Uterus (tissue), 4 donors: Measurements from ENCODE around the gene MIEF1. TPM values are rescaled to one million over a fixed set of nuclear protein-coding genes. Genes with fewer than 3 reads are reported as not detected.

ENCODE experiments used
- DNase-seq, 2 donors: peaks; one replicate each; pipeline ENCODE4 v3.0.0-alpha.2; 2019 to 2020
- H3K27ac ChIP-seq, 2 donors: fragments of 200-600 bp; sonication (generic); 1 replicate in 1 of 2; 2 replicates in 1 of 2; pipeline ENCODE4 v1.5.1; 2016 to 2018
- H3K27me3 ChIP-seq, 2 donors: fragments of 200-600 bp; sonication (generic); one replicate each; pipeline ENCODE4 v1.5.1; 2018 to 2019; ENCODE audit warnings: control low read depth in 1 of 2
- H3K36me3 ChIP-seq, 2 donors: fragments of 200-600 bp; sonication (generic); one replicate each; pipeline ENCODE4 v1.5.1; 2019; ENCODE audit warnings: control low read depth in 1 of 2
- H3K4me1 ChIP-seq, 2 donors: fragments of 200-600 bp; sonication (generic); one replicate each; pipeline ENCODE4 v1.5.1; 2018 to 2019; ENCODE audit warnings: control low read depth in 1 of 2
- H3K4me3 ChIP-seq, 2 donors: fragments of 200-600 bp; sonication (generic); 1 replicate in 1 of 2; 2 replicates in 1 of 2; pipeline ENCODE4 v1.5.1; 2018 to 2019; ENCODE audit warnings: mild to moderate bottlenecking in 1 of 2
- H3K9me3 ChIP-seq, 2 donors: fragments of 200-600 bp; sonication (generic); one replicate each; pipeline ENCODE4 v1.5.1; 2019; ENCODE audit warnings: control low read depth in 1 of 2
- CTCF ChIP-seq, 4 experiments: fragments of 200-600 bp in 2 of 4; fragments of 450-650 bp in 2 of 4; sonication (generic) in 2 of 4; IDR thresholded peaks; one replicate each; pipeline ENCODE4 v1.5.1; 2016 to 2019; ENCODE audit warnings: antibody characterized with exemption in 4 of 4, mild to moderate bottlenecking in 2 of 4, moderate library complexity in 1 of 4
- POLR2A ChIP-seq, 2 donors: fragments of 450-650 bp; IDR thresholded peaks; one replicate each; pipeline ENCODE4 v1.6.1; 2016; ENCODE audit warnings: antibody characterized with exemption in 2 of 2, mild to moderate bottlenecking in 1 of 2, moderate library complexity in 1 of 2
- intact Hi-C: fragments of 100-400 bp; cut with DNase I; formaldehyde crosslinking; loops from one replicate; pipeline ENCODE4 v1.15.1; 2023; ENCODE audit warnings: low total_unique reads
- total RNA-seq, 4 donors: library from RNA; depleted of rRNA in 3 of 4; stranded (reverse); fragments of >200 nt in 3 of 4; gene quantifications; one replicate each; pipeline versions ENCODE4 v1.1.0 to v1.2.4, GENCODE V29; 2014 to 2023
- donor health status: DM: yes; HTN: yes; CAD: no.

MIEF1 gene
- total RNA-seq, 4 donors from 2014 or later = 6.9 to 23.3 (median 20.6) TPM

GRCh38 chr22:39475337-39475736, 26.8 kb upstream of the MIEF1 start:
- no peak overlapping the region for H3K27ac ChIP-seq
- H3K4me1 ChIP-seq = no peaks in the 10 kb centered on the region
- intact Hi-C loops = no loop called here
- H3K9me3 ChIP-seq = no peaks in the 10 kb centered on the region
- DNase-seq = no peak
- TF ChIP-seq POLR2A (IDR thresholded peaks at IDR 0.05) = no peak
- no peak for TF ChIP-seq CTCF (IDR thresholded peaks at IDR 0.05)
- H3K27me3 ChIP-seq = no peaks in the 10 kb centered on the region
- no peaks in the 10 kb centered on the region for H3K36me3 ChIP-seq
- no peak overlapping the region for H3K4me3 ChIP-seq

DNA sequence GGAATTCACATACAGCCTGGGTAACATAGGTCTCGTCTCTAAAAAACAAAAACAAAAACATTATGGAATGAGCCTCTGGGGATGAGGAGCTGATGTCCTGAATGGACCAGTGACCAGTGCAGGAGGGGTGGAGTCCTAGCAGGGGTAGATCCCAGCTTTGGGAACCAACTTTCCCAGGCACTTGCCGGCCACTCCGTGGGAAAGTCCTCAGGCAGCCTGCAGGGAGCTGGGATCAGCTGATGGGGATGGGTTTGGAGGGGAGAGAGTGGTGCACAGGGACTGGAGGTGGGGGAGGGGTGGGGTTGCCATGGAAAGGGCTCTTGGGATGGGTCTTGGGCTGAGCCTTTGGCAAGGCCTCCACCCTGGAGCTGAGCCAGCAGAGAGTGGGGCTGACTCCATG, 26.2 kb upstream of the MIEF1 start:
- no peak overlapping the region for H3K4me3 ChIP-seq
- H3K36me3 ChIP-seq = no peaks in the 10 kb centered on the region
- no peak for DNase-seq
- intact Hi-C loops = no loop called here
- H3K27me3 ChIP-seq = no peaks in the 10 kb centered on the region
- no peaks in the 10 kb centered on the region for H3K4me1 ChIP-seq
- TF ChIP-seq CTCF (IDR thresholded peaks at IDR 0.05) = no peak
- no peak for TF ChIP-seq POLR2A (IDR thresholded peaks at IDR 0.05)
- no peaks in the 10 kb centered on the region for H3K9me3 ChIP-seq
- H3K27ac ChIP-seq = no peak overlapping the region

DNA sequence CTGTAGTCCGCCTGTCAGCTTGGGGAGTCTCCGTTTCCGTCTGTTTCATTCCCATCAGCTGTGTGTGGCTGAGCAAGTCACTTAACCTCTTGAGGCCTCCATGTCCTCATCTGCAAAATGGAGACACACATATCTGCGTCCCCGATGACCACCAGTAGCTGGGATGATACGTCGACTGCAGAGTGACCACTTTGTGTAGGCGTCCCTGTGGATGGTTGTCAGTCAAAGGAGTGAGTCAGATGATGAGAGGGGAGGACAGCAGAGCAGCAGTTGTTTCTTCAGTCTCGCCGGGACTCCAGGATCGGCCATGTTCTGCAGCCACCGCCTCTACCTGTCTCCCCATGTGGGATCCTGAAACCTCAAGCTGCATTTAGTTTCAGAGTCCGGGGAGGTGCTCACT, 25.4 kb upstream of the MIEF1 start:
- no peak overlapping the region for H3K4me3 ChIP-seq
- H3K4me1 ChIP-seq = no peaks in the 10 kb centered on the region
- no peaks in the 10 kb centered on the region for H3K36me3 ChIP-seq
- no peaks in the 10 kb centered on the region for H3K27me3 ChIP-seq
- H3K27ac ChIP-seq = no peak overlapping the region
- H3K9me3 ChIP-seq = no peaks in the 10 kb centered on the region
- intact Hi-C loops = no loop called here
- TF ChIP-seq CTCF (IDR thresholded peaks at IDR 0.05) (no peak), POLR2A (IDR thresholded peaks at IDR 0.05) (no peak)
- no peak for DNase-seq

DNA sequence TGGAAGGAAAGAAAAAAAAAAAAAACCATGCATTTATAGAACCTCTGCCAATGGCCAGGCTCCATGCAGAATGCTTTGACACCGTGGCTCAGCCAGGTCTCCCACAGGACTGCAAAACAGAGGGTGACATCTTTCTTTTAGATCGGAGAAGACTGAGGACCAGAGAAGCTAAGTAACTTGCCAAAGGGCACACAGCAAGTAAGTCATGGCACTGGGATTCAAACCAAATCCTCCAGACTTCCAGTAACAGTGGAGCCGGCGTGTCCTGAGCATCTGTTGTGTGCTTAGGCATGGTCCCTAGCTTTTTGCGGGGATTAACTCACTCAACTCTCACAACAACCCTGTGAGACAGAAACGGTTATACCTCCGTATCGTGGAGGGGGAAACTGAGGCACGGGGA, 24.5 kb upstream of the MIEF1 start:
- no peak for DNase-seq
- H3K36me3 ChIP-seq = no peaks in the 10 kb centered on the region
- no peak overlapping the region for H3K27ac ChIP-seq
- H3K4me3 ChIP-seq = no peak overlapping the region
- TF ChIP-seq CTCF (IDR thresholded peaks at IDR 0.05) (no peak), POLR2A (IDR thresholded peaks at IDR 0.05) (no peak)
- H3K27me3 ChIP-seq = no peaks in the 10 kb centered on the region
- intact Hi-C loops = no loop called here
- no peaks in the 10 kb centered on the region for H3K4me1 ChIP-seq
- no peaks in the 10 kb centered on the region for H3K9me3 ChIP-seq

DNA sequence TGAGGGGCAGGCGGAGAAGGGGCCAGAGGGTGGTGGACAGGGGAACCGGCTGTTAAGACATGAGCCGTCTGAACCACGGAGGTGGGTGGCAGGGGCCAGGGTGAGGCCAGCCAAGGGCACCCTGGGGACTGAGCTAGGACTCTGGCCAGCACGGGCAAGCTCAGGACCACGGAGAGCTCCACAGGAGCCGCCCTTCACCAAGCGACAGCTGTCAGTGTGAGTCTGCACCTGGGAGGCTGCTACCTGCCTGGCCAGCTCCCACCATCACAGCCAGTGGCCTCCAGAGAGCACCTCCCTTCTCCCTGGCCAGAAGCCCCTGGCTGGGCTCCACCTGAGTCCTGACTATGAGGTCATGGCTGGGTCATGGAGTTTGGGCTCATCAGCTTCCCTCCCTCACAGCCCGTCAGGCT, 23.6 kb upstream of the MIEF1 start:
- TF ChIP-seq CTCF (IDR thresholded peaks at IDR 0.05) (no peak), POLR2A (IDR thresholded peaks at IDR 0.05) (no peak)
- H3K4me1 ChIP-seq = no peaks in the 10 kb centered on the region
- H3K36me3 ChIP-seq = no peaks in the 10 kb centered on the region
- H3K9me3 ChIP-seq = no peaks in the 10 kb centered on the region
- H3K27ac ChIP-seq = no peak overlapping the region
- intact Hi-C loops = no loop called here
- no peak for DNase-seq
- no peaks in the 10 kb centered on the region for H3K27me3 ChIP-seq
- no peak overlapping the region for H3K4me3 ChIP-seq
